ENCODE results near the gene RPH3AL. TPM values are rescaled to one million over a fixed set of nuclear protein-coding genes. Genes with fewer than 3 reads are reported as not detected.

Gene RPH3AL
- total and polyA plus RNA-seq, 8 donors, result 43.4 to 89.1 (median 56.0) TPM

DNA sequence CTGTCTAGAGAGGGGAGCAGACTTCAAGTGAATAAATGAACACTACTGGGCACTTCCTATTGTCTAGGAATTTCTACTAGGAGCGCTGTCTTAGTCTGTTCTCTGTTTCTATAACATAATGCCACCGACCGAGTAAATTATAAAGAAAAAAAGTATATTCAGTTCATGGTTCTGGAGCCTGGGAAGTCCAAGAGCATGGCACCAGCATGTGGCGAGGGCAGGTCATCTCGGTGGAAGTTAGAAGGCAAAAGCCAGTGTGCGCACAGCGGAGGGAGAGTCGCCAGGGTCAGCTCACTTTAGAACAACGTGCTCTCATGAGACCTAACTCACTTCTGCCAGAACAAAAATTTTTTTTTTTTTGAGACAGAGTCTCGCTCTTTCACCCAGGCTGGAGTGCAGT lies 35.5 kb upstream of the RPH3AL start:
- no peaks in the 10 kb centered on the region for H3K9me3 ChIP-seq

DNA sequence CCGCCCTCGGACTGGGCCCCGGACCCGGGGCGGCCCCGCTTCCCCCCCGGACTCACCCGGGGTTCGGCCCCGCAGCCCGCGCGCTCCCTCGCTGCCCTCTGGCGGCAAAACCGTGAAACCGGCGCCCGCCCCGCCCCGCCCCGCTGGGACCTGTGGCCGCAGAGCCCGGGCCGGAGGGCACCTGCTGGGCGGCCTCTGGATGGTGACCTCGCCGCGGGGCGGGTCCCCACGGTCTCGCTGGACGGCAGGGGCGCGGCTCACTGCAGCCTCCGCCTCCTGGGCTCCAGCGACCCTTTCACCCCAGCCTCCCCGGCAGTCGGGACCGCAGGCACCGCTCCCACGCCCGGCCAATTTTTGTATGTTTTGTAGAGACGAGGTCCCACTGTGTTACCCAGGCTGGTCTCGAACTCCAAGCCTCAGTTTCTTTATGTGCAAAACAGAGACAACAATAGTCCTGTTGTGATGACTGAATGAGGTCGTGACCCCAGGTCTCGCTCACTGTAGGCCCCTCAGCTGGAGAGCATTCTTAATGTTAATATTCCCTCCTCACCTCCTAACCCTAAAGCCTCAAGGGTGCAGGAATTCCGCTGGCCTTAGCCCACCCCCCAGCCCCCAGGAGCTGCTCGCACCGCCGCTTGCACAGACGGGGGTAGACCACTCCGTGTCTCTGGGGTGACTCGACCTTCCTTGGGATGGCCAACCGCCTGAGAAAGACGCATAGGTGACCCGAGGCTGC lies 33.7 kb upstream of the RPH3AL start:
- WGBS, 2 donors, result 17 to 34% methylated on average over 34 to 57 of the region's 57 CpGs
- intact Hi-C loops (cut with DNase I), result loop anchor here in 1 of 3 donors (5.0 to 10.0 kb wide), 2 partner anchors 82 to 239 kb away; no protein-coding TSS in a partner anchor
- Histone ChIP-seq H3K36me3 (no peaks in the 10 kb centered on the region), H3K4me3 (peak overlapping the region in 3 of 4 donors; percentile 40 to 60 (median 49)), H3K4me1 (peaks cover 0 to 10% (median 0%) of the 10 kb centered on the region in 3 donors), H3K27me3 (no peaks in the 10 kb centered on the region), H3K9me3 (no peaks in the 10 kb centered on the region), H3K27ac (peak overlapping the region in 2 of 4 donors; percentile 50 to 52)
- TF ChIP-seq, protein P1, sequence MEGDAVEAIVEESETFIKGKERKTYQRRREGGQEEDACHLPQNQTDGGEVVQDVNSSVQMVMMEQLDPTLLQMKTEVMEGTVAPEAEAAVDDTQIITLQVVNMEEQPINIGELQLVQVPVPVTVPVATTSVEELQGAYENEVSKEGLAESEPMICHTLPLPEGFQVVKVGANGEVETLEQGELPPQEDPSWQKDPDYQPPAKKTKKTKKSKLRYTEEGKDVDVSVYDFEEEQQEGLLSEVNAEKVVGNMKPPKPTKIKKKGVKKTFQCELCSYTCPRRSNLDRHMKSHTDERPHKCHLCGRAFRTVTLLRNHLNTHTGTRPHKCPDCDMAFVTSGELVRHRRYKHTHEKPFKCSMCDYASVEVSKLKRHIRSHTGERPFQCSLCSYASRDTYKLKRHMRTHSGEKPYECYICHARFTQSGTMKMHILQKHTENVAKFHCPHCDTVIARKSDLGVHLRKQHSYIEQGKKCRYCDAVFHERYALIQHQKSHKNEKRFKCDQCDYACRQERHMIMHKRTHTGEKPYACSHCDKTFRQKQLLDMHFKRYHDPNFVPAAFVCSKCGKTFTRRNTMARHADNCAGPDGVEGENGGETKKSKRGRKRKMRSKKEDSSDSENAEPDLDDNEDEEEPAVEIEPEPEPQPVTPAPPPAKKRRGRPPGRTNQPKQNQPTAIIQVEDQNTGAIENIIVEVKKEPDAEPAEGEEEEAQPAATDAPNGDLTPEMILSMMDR (IDR thresholded peaks at IDR 0.05), result peak; percentile 47 to 68 (median 62)
- peak; percentile 83 to 95 (median 88) for ATAC-seq
- peak; percentile 70 to 98 (median 88) for DNase-seq
- no peak for FAIRE-seq

More for the DNA sequence above, 35.5 kb upstream of the RPH3AL start:
- DNase-seq, result no peak
- H3K36me3 ChIP-seq, result no peaks in the 10 kb centered on the region
- no peak for FAIRE-seq
- no peak overlapping the region for H3K27ac ChIP-seq
- no peak for ATAC-seq
- TF ChIP-seq, protein P1 (IDR thresholded peaks at IDR 0.05), result no peak
- WGBS, 2 donors, result 93 to 96% methylated on average over 10 of the region's 10 CpGs
- intact Hi-C loops (cut with DNase I), result loop anchor here in 1 of 3 donors (5.0 to 10.0 kb wide), 2 partner anchors 83 to 241 kb away; no protein-coding TSS in a partner anchor
- H3K27me3 ChIP-seq, result no peaks in the 10 kb centered on the region
- no peak overlapping the region for H3K4me3 ChIP-seq
- peaks cover 0 to 7% (median 0%) of the 10 kb centered on the region in 3 donors for H3K4me1 ChIP-seq

DNA sequence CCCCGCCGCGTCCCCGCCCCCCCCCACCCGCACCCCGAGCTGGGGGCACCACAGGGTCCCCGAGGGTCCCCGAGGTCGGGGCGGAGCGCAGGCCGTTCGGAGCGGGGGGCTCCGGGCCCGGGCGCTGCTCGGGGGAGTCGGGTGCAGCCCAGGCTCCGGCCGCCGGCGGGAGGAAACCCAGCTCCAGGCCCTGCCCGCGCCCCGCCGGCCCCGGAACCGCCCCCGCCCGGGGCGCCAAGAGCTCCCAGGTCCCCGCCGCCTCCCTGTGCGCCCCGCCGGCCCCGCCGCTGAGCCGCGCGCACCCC lies 33.2 kb upstream of the RPH3AL start:
- Histone ChIP-seq H3K27me3 (no peaks in the 10 kb centered on the region), H3K4me3 (peak overlapping the region; percentile 37 to 60 (median 44)), H3K27ac (peak overlapping the region in 3 of 4 donors; percentile 39 to 52 (median 50)), H3K36me3 (no peaks in the 10 kb centered on the region), H3K9me3 (no peaks in the 10 kb centered on the region), H3K4me1 (peaks cover 0 to 10% (median 0%) of the 10 kb centered on the region in 3 donors)
- TF ChIP-seq, protein P1 (IDR thresholded peaks at IDR 0.05), result no peak
- no peak for DNase-seq
- intact Hi-C loops (cut with DNase I), result loop anchor here in 1 of 3 donors (5.0 to 10.0 kb wide), 2 partner anchors 81 to 238 kb away; no protein-coding TSS in a partner anchor
- no peak for FAIRE-seq
- no peak for ATAC-seq
- 1% methylated on average over 36 of the region's 42 CpGs; no CpG with 5 or more reads in 1 of the 2 donors for WGBS, 2 donors

DNA sequence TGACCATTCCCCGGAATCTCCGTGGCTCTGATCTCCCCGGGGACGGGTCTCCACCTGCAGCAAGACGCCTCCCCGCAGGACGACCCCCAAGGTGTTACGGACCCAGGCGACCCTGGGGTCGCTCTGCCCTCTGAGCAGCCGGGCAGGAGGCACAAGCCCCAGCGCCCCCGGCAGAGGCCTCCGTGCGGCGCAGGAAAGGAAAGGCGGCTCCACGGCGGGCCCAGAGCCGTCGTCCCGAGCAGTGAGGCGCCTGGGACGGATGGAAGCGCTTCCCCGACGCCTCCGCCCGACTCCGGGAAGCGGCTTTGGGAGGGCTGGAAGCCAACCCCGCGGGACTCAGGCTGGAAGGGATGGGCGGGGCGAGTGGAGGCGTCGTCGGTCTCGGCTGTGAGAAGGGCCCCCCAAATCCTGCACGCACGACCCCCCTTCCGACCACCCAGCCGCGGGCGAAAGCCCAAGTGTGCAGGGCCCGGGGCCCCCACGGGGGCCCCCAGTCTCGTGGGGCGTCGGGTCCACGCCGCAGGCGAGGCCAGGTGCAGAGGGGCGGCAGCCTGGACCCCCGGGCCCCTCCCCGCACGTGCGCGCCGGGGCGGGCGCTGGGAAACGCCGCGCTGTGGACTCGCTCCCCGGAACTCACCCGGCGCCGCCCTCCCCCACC lies 32.7 kb upstream of the RPH3AL start:
- no peaks in the 10 kb centered on the region for H3K9me3 ChIP-seq
- no peaks in the 10 kb centered on the region for H3K27me3 ChIP-seq
- FAIRE-seq (no peak), ATAC-seq (peak; percentile 52 to 65 (median 54)), DNase-seq (peak in 5 of 6 donors; percentile 53 to 83 (median 65))
- H3K4me3 ChIP-seq, result peak overlapping the region; percentile 37 to 60 (median 44)
- WGBS, 2 donors, result 5 to 9% methylated on average over 42 to 70 of the region's 70 CpGs
- H3K36me3 ChIP-seq, result no peaks in the 10 kb centered on the region
- H3K4me1 ChIP-seq, result peaks cover 0 to 10% (median 0%) of the 10 kb centered on the region in 3 donors
- intact Hi-C loops (cut with DNase I), result loop anchor here in 1 of 3 donors (5.0 to 10.0 kb wide), 2 partner anchors 81 to 238 kb away; no protein-coding TSS in a partner anchor
- peak overlapping the region in 3 of 4 donors; percentile 39 to 52 (median 50) for H3K27ac ChIP-seq
- TF ChIP-seq, protein P1 (IDR thresholded peaks at IDR 0.05), result no peak
